Jurkat, Clone E6-1 (cell line): ENCODE data around the gene RBM38.
"Not testable (repeated sequence)": the region's sequence is repeated elsewhere in the genome, so short reads cannot be mapped to it uniquely, and the experiment has no call there.

Experiments
- DNase-seq: peaks from one replicate; pipeline ENCODE4 v3.0.0-alpha.2; 2011; ENCODE audit warnings: low read depth, low spot score
- H3K4me3 ChIP-seq: 2 replicates; pipeline ENCODE4 v1.5.1; 2011; ENCODE audit warnings: mild to moderate bottlenecking, low read length, control low read depth, moderate library complexity

Gene RBM38

GRCh38 chr20:57412347-57413029 lies 21.3 kb downstream of the RBM38 start:
- no peak overlapping the region for H3K4me3 ChIP-seq
- no peak for DNase-seq

GRCh38 chr20:57413986-57414385 lies 22.8 kb downstream of the RBM38 start:
- H3K4me3 ChIP-seq = no peak overlapping the region
- no peak for DNase-seq

GRCh38 chr20:57414867-57415592 lies 23.8 kb downstream of the RBM38 start:
- H3K4me3 ChIP-seq = no peak overlapping the region
- DNase-seq = no peak

- H3K4me3 ChIP-seq = no peak overlapping the region
- no peak for DNase-seq
Measured at GRCh38 chr20:57415771-57416170, 24.6 kb downstream of the RBM38 start.

GRCh38 chr20:57416296-57417022 lies 25.3 kb downstream of the RBM38 start:
- no peak overlapping the region for H3K4me3 ChIP-seq
- DNase-seq = no peak

- no peak overlapping the region for H3K4me3 ChIP-seq
- no peak for DNase-seq
Measured at GRCh38 chr20:57417051-57417689, 26.0 kb downstream of the RBM38 start.

- no peak overlapping the region for H3K4me3 ChIP-seq
- no peak for DNase-seq
Measured at GRCh38 chr20:57417830-57418780, 26.9 kb downstream of the RBM38 start.

GRCh38 chr20:57419479-57419878 lies 28.3 kb downstream of the RBM38 start:
- not testable (repeated sequence) for H3K4me3 ChIP-seq, DNase-seq

GRCh38 chr20:57420571-57421252 lies 29.5 kb downstream of the RBM38 start:
- no peak overlapping the region for H3K4me3 ChIP-seq
- DNase-seq = no peak

- DNase-seq = no peak
- no peak overlapping the region for H3K4me3 ChIP-seq
Measured at GRCh38 chr20:57421253-57422220, 30.3 kb downstream of the RBM38 start.

GRCh38 chr20:57422254-57422653 lies 31.1 kb downstream of the RBM38 start:
- DNase-seq = no peak
- H3K4me3 ChIP-seq = no peak overlapping the region

GRCh38 chr20:57425150-57426013 lies 34.2 kb downstream of the RBM38 start:
- peak; percentile 39 for DNase-seq
- no peak overlapping the region for H3K4me3 ChIP-seq

- no peak overlapping the region for H3K4me3 ChIP-seq
- DNase-seq = no peak
Measured at GRCh38 chr20:57426271-57426689, 35.1 kb downstream of the RBM38 start.

- no peak overlapping the region for H3K4me3 ChIP-seq
- DNase-seq = no peak
Measured at GRCh38 chr20:57426831-57427230, 35.6 kb downstream of the RBM38 start.

- DNase-seq = no peak
Measured at GRCh38 chr20:57428324-57429158, 37.3 kb downstream of the RBM38 start.

More at GRCh38 chr20:57428324-57429158, 37.3 kb downstream of the RBM38 start:
- H3K4me3 ChIP-seq = no peak overlapping the region
